WTC11 (cell line): ENCODE measurements around the gene NRAP.

ENCODE experiments used
- ATF1 ChIP-seq: sonication (generic); formaldehyde crosslinking; IDR thresholded peaks from 2 replicates; pipeline ENCODE4 v1.8.1; 2023; ENCODE audit warnings: mild to moderate bottlenecking, moderate library complexity, missing genetic modification reagents
- ATF2 ChIP-seq: sonication (generic); formaldehyde crosslinking; IDR thresholded peaks from 2 replicates; pipeline ENCODE4 v1.8.1; 2022; ENCODE audit warnings: low read depth, missing genetic modification reagents, borderline replicate concordance
- ATF3 ChIP-seq: sonication (generic); formaldehyde crosslinking; conservative IDR thresholded peaks from 2 replicates; pipeline ENCODE4 v1.8.1; 2022; ENCODE audit warnings: mild to moderate bottlenecking, missing genetic modification reagents
- CREB1 ChIP-seq: sonication (generic); formaldehyde crosslinking; IDR thresholded peaks from 2 replicates; pipeline ENCODE4 v1.8.0; 2023; ENCODE audit warnings: mild to moderate bottlenecking, missing genetic modification reagents
- CTCF ChIP-seq: fragments of 200-600 bp; IDR thresholded peaks from 2 replicates; pipeline ENCODE4 v1.8.0; 2022; ENCODE audit warnings: antibody characterized with exemption
- ETV6 ChIP-seq: sonication (generic); formaldehyde crosslinking; IDR thresholded peaks from 2 replicates; pipeline ENCODE4 v1.8.1; 2022; ENCODE audit warnings: mild to moderate bottlenecking, missing genetic modification reagents
- JUN ChIP-seq: sonication (generic); formaldehyde crosslinking; IDR thresholded peaks from 2 replicates; pipeline ENCODE4 v1.8.0; 2023; ENCODE audit warnings: mild to moderate bottlenecking, missing genetic modification reagents
- NR3C1 ChIP-seq: sonication (generic); formaldehyde crosslinking; conservative IDR thresholded peaks from 2 replicates; pipeline ENCODE4 v1.8.1; 2023; ENCODE audit warnings: low read depth, mild to moderate bottlenecking, missing genetic modification reagents
- PREB ChIP-seq: sonication (generic); formaldehyde crosslinking; IDR thresholded peaks from 2 replicates; pipeline ENCODE4 v1.8.1; 2022; ENCODE audit warnings: mild to moderate bottlenecking, missing genetic modification reagents, moderate library complexity, borderline replicate concordance
- TEAD4 ChIP-seq: sonication (generic); formaldehyde crosslinking; IDR thresholded peaks from 2 replicates; pipeline ENCODE4 v1.8.0; 2022; ENCODE audit warnings: mild to moderate bottlenecking, missing genetic modification reagents
- ZNF138 ChIP-seq: sonication (generic); formaldehyde crosslinking; conservative IDR thresholded peaks from 2 replicates; pipeline ENCODE4 v1.8.1; 2022; ENCODE audit warnings: mild to moderate bottlenecking, moderate library complexity, missing genetic modification reagents

GRCh38 chr10:113687037-113687436, 23.2 kb upstream of the NRAP start:
- TF ChIP-seq CREB1 (CRISPR knock-in tag): no peak
- TF ChIP-seq CTCF: no peak
- TF ChIP-seq JUN (CRISPR knock-in tag): no peak
- no peak for TF ChIP-seq ATF1 (CRISPR knock-in tag)
- TF ChIP-seq ATF2 (CRISPR knock-in tag): no peak
- TF ChIP-seq NR3C1 (CRISPR knock-in tag): no peak
- TF ChIP-seq ETV6 (CRISPR knock-in tag): no peak
- TF ChIP-seq ATF3: no peak
- TF ChIP-seq TEAD4 (CRISPR knock-in tag): no peak
- no peak for TF ChIP-seq PREB
- no peak for TF ChIP-seq ZNF138
